ENCODE results near the gene MYH11. TPM values are rescaled to one million over a fixed set of nuclear protein-coding genes. Genes with fewer than 3 reads are reported as not detected.

The MYH11 gene
- total RNA-seq, 1 experiment from 2014 or later = not detected

- H3K27me3 ChIP-seq (replicated peaks; ENCODE audit: insufficient read depth, low read depth, low read length, poor library complexity) = no peaks in the 10 kb centered on the region
- ChIA-PET CTCF (interaction anchor here (0.6 to 0.7 kb wide), 7 partner anchors 54 to 1313 kb away, joined by 4 to 10 read pairs (median 7); no protein-coding TSS in a partner anchor), POLR2A (ENCODE audit: low non-redundant PET) (no interaction called here)
- no TSS peak for BruUV-seq (replicated peaks)
- no peaks in the 10 kb centered on the region for H3K36me3 ChIP-seq (ENCODE audit: insufficient read depth, low read length, poor library complexity, severe bottlenecking)
- no peak overlapping the region for H3K4me3 ChIP-seq (ENCODE audit: low read depth, low read length, poor library complexity, severe bottlenecking)
- intact Hi-C loops (cut with micrococcal nuclease; ENCODE audit: unreplicated experiment) = no loop called here
- no peaks in the 10 kb centered on the region for H3K9me3 ChIP-seq (ENCODE audit: low read depth, low read length, poor library complexity, severe bottlenecking)
- H3K4me1 ChIP-seq (ENCODE audit: insufficient read depth, low read length, poor library complexity, severe bottlenecking) = no peaks in the 10 kb centered on the region
- DNase-seq (ENCODE audit: low spot score) = no peak
- no peak for TF ChIP-seq CTCF (conservative IDR thresholded peaks at IDR 0.05; ENCODE audit: low read depth, low read length)
- TF ChIP-seq EZH2 (IDR thresholded peaks at IDR 0.05; ENCODE audit: borderline replicate concordance, low read depth, low read length, poor library complexity, severe bottlenecking) = no peak
- H3K27ac ChIP-seq (ENCODE audit: low read depth, low read length, poor library complexity, severe bottlenecking) = no peak overlapping the region
Observed at GRCh38 chr16:15757077-15757386, 99.8 kb downstream of the MYH11 start.

- Histone ChIP-seq H3K27ac (ENCODE audit: low read depth, low read length, poor library complexity, severe bottlenecking) (no peak overlapping the region), H3K4me1 (ENCODE audit: insufficient read depth, low read length, poor library complexity, severe bottlenecking) (no peaks in the 10 kb centered on the region), H3K4me3 (ENCODE audit: low read depth, low read length, poor library complexity, severe bottlenecking) (no peak overlapping the region), H3K36me3 (ENCODE audit: insufficient read depth, low read length, poor library complexity, severe bottlenecking) (no peaks in the 10 kb centered on the region), H3K27me3 (replicated peaks; ENCODE audit: insufficient read depth, low read depth, low read length, poor library complexity) (no peaks in the 10 kb centered on the region), H3K9me3 (ENCODE audit: low read depth, low read length, poor library complexity, severe bottlenecking) (no peaks in the 10 kb centered on the region)
- TF ChIP-seq EZH2 (IDR thresholded peaks at IDR 0.05; ENCODE audit: borderline replicate concordance, low read depth, low read length, poor library complexity, severe bottlenecking) = no peak
- no peak for TF ChIP-seq CTCF (conservative IDR thresholded peaks at IDR 0.05; ENCODE audit: low read depth, low read length)
- ChIA-PET CTCF (no interaction called here), POLR2A (ENCODE audit: low non-redundant PET) (no interaction called here)
- intact Hi-C loops (cut with micrococcal nuclease; ENCODE audit: unreplicated experiment) = no loop called here
- BruUV-seq (replicated peaks) = no TSS peak
- DNase-seq (ENCODE audit: low spot score) = no peak
Observed at GRCh38 chr16:15754821-15755534, 101.8 kb downstream of the MYH11 start.

GRCh38 chr16:15752717-15753488 is 103.9 kb downstream of the MYH11 start:
- DNase-seq (ENCODE audit: low spot score) = no peak
- Histone ChIP-seq H3K4me1 (ENCODE audit: insufficient read depth, low read length, poor library complexity, severe bottlenecking) (no peaks in the 10 kb centered on the region), H3K36me3 (ENCODE audit: insufficient read depth, low read length, poor library complexity, severe bottlenecking) (no peaks in the 10 kb centered on the region), H3K27me3 (replicated peaks; ENCODE audit: insufficient read depth, low read depth, low read length, poor library complexity) (no peaks in the 10 kb centered on the region), H3K27ac (ENCODE audit: low read depth, low read length, poor library complexity, severe bottlenecking) (no peak overlapping the region), H3K4me3 (ENCODE audit: low read depth, low read length, poor library complexity, severe bottlenecking) (no peak overlapping the region), H3K9me3 (ENCODE audit: low read depth, low read length, poor library complexity, severe bottlenecking) (no peaks in the 10 kb centered on the region)
- CTCF ChIA-PET = no interaction called here
- POLR2A ChIA-PET (ENCODE audit: low non-redundant PET) = no interaction called here
- BruUV-seq (replicated peaks) = no TSS peak
- intact Hi-C loops (cut with micrococcal nuclease; ENCODE audit: unreplicated experiment) = no loop called here
- TF ChIP-seq EZH2 (IDR thresholded peaks at IDR 0.05; ENCODE audit: borderline replicate concordance, low read depth, low read length, poor library complexity, severe bottlenecking) = no peak
- no peak for TF ChIP-seq CTCF (conservative IDR thresholded peaks at IDR 0.05; ENCODE audit: low read depth, low read length)

Data from A673 (cell line).